ENCODE data around the gene SLX4IP. TPM values are rescaled to one million over a fixed set of nuclear protein-coding genes. Genes with fewer than 3 reads are reported as not detected.
"Not testable (repeated sequence)": the region's sequence is repeated elsewhere in the genome, so short reads cannot be mapped to it uniquely, and the experiment has no call there.

The SLX4IP gene
- total and polyA plus RNA-seq, 2 of the 13 experiments (the other 11 are each of a cell fraction or from before 2014, with no cell fraction given) = 3.6 to 7.3 TPM

- no peak for TF ChIP-seq SNAPC4 (CRISPR knock-in tag; IDR thresholded peaks at IDR 0.05)
- no peak for TF ChIP-seq ZNF337 (CRISPR knock-in tag; IDR thresholded peaks at IDR 0.05; ENCODE audit: borderline replicate concordance, low read depth)
- no peak for TF ChIP-seq SP140L (CRISPR knock-in tag; IDR thresholded peaks at IDR 0.05; ENCODE audit: borderline replicate concordance)
Measured at GRCh38 chr20:10586296-10586695, 151.2 kb downstream of the SLX4IP start (continued).

GRCh38 chr20:10590446-10590845, 155.3 kb downstream of the SLX4IP start:
- FAIRE-seq; H3K79me2 ChIP-seq (ENCODE audit: insufficient read depth, low read length); H3K9me3 ChIP-seq (ENCODE audit: low read length); H3K4me3 ChIP-seq (replicated peaks in 1 of 3; ENCODE audit: insufficient read depth in 1 of 3, low read depth in 2 of 3, low read length in 3 of 3); H4K20me1 ChIP-seq (ENCODE audit: insufficient read depth, low read length); H2AFZ ChIP-seq (ENCODE audit: low read length); ATAC-seq; H3K4me2 ChIP-seq (ENCODE audit: low read depth, low read length); H3K36me3 ChIP-seq (replicated peaks in 1 of 2; ENCODE audit: control insufficient read depth in 1 of 2, insufficient read depth in 2 of 2, low read length in 2 of 2); intact Hi-C loops (cut with micrococcal nuclease; ENCODE audit: unreplicated experiment); H3K9ac ChIP-seq (ENCODE audit: insufficient read depth, low read depth, low read length); H3K27ac ChIP-seq (ENCODE audit: extremely low read length, insufficient read depth, low read length); in situ Hi-C loops (cut with HindIII; ENCODE audit: extremely low pct_ligation_motif_present, low pct_unique_long_range_greater_than_20kb); CTCF ChIA-PET (ENCODE audit: low intra/inter-chr PET ratio, low total read pairs); BruUV-seq (replicated peaks); H3K27me3 ChIP-seq (ENCODE audit: control insufficient read depth in 1 of 2, insufficient read depth in 2 of 2, low read length in 2 of 2); DNase-seq (ENCODE audit: low spot score): not testable (repeated sequence)
- 96% methylated on average over 10 of the region's 10 CpGs for WGBS (ENCODE audit: low lambda C conversion rate)
- H3K4me1 ChIP-seq (ENCODE audit: insufficient read depth, low read length) = peaks cover 24% of the 10 kb centered on the region
- POLR2A ChIA-PET = interaction anchor here (1.3 to 2.2 kb wide), 2 partner anchors 25 to 84 kb away, joined by 3 to 9 read pairs; no protein-coding TSS in a partner anchor
